ENCODE results near the gene OCRL. TPM values are rescaled to one million over a fixed set of nuclear protein-coding genes. Genes with fewer than 3 reads are reported as not detected.

Gene OCRL
- total RNA-seq = 3.7 TPM in 2 replicates

GRCh38 chrX:129540068-129540653 lies at the start of gene OCRL:
TSS of gene OCRL (plus strand) at chrX:129540259. CDS start at chrX:129540440, 181 bp downstream.
- peak; percentile 32 for DNase-seq (ENCODE audit: low spot score)
- Mint-ChIP-seq H3K4me3 (ENCODE audit: low read depth) (peak within 1 kb of the TSS; percentile 70), H3K27ac (no peak within 1 kb of the TSS), H3K9me3 (no peaks in the 10 kb centered on the region), H3K4me1 (ENCODE audit: low read depth) (peaks cover 2% of the 10 kb centered on the region), H3K27me3 (ENCODE audit: low read depth) (peaks cover 9% of the 10 kb centered on the region), H3K36me3 (ENCODE audit: low read depth) (no peaks in the 10 kb centered on the region)
- intact Hi-C loops (cut with micrococcal nuclease) = no loop called here

- Mint-ChIP-seq H3K9me3 (no peaks in the 10 kb centered on the region), H3K27me3 (ENCODE audit: low read depth) (no peaks in the 10 kb centered on the region), H3K4me1 (ENCODE audit: low read depth) (no peaks in the 10 kb centered on the region), H3K4me3 (ENCODE audit: low read depth) (no peak overlapping the region), H3K36me3 (ENCODE audit: low read depth) (no peaks in the 10 kb centered on the region), H3K27ac (no peak overlapping the region)
- intact Hi-C loops (cut with micrococcal nuclease) = no loop called here
- DNase-seq (ENCODE audit: low spot score) = no peak
Observed at GRCh38 chrX:129490330-129490729, 49.7 kb upstream of the OCRL start.

DNA sequence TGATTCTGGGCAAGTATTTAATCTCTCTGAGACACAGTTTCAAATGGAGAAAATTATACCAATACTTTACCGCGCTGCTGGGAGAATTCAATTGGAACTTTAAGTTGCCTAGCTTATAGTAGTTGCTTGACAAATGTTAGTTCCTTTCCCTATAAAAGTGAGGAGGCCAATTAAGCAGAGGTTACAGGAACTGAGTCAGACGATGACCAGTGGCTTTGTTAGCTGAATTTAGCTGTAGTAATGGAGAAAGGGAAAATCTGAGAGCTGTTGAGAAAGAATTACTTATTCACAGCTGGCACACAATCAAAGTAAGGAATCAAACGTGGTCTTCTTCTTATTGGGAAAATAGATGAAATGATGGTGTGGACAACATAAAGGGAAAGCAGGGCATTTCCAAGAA lies 46.4 kb upstream of the OCRL start:
- Mint-ChIP-seq H3K36me3 (ENCODE audit: low read depth) (no peaks in the 10 kb centered on the region), H3K4me1 (ENCODE audit: low read depth) (no peaks in the 10 kb centered on the region), H3K27me3 (ENCODE audit: low read depth) (peaks cover 2% of the 10 kb centered on the region), H3K27ac (no peak overlapping the region), H3K9me3 (no peaks in the 10 kb centered on the region), H3K4me3 (ENCODE audit: low read depth) (no peak overlapping the region)
- no peak for DNase-seq (ENCODE audit: low spot score)
- intact Hi-C loops (cut with micrococcal nuclease) = no loop called here

GRCh38 chrX:129494887-129495286 lies 45.2 kb upstream of the OCRL start:
- H3K27ac Mint-ChIP-seq = no peak overlapping the region
- no peaks in the 10 kb centered on the region for H3K36me3 Mint-ChIP-seq (ENCODE audit: low read depth)
- no peak overlapping the region for H3K4me3 Mint-ChIP-seq (ENCODE audit: low read depth)
- no peak for DNase-seq (ENCODE audit: low spot score)
- no peaks in the 10 kb centered on the region for H3K4me1 Mint-ChIP-seq (ENCODE audit: low read depth)
- peaks cover 2% of the 10 kb centered on the region for H3K27me3 Mint-ChIP-seq (ENCODE audit: low read depth)
- no peaks in the 10 kb centered on the region for H3K9me3 Mint-ChIP-seq
- intact Hi-C loops (cut with micrococcal nuclease) = no loop called here

DNA sequence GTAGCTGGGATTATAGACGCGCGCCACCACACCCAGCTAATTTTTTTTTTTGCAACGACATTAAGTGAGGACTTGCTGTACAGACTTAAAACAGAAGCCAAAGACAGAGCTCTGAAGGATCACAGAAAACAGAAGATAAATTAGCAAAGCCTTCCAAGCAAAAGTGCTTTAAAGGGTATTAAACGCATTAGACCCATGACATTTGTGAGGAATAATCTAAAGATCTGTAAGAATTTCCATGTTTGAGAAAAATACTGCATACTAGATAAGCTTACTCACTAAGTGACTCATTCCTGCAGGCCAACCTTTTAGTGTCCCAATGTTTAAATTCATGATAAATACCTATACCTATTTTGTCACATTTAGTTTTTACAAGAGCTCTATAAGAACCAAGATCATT lies 44.2 kb upstream of the OCRL start:
- Mint-ChIP-seq H3K9me3 (no peaks in the 10 kb centered on the region), H3K4me1 (ENCODE audit: low read depth) (no peaks in the 10 kb centered on the region), H3K36me3 (ENCODE audit: low read depth) (no peaks in the 10 kb centered on the region), H3K27me3 (ENCODE audit: low read depth) (peaks cover 2% of the 10 kb centered on the region), H3K4me3 (ENCODE audit: low read depth) (no peak overlapping the region), H3K27ac (no peak overlapping the region)
- DNase-seq (ENCODE audit: low spot score) = no peak
- intact Hi-C loops (cut with micrococcal nuclease) = no loop called here

DNA sequence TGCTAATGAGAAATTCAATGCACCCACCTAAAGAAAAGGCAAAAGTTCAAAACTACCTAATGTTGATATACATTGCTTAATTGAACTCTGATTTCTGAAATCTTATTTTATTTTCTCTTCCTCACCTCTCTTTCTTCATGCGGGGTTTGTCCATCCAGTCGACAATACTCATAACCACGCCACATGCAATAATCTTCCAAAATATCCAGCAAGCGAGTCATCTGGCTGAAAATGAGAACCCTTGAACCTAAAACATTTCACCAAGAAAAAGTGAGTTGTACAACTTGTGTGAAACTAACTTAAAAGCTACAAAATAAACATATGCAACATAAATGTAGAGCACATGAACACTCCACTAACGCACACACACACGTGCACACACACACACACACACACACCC lies 43.4 kb upstream of the OCRL start:
- Mint-ChIP-seq H3K27me3 (ENCODE audit: low read depth) (peaks cover 2% of the 10 kb centered on the region), H3K4me1 (ENCODE audit: low read depth) (no peaks in the 10 kb centered on the region), H3K27ac (no peak overlapping the region), H3K9me3 (no peaks in the 10 kb centered on the region), H3K36me3 (ENCODE audit: low read depth) (no peaks in the 10 kb centered on the region), H3K4me3 (ENCODE audit: low read depth) (no peak overlapping the region)
- intact Hi-C loops (cut with micrococcal nuclease) = no loop called here
- no peak for DNase-seq (ENCODE audit: low spot score)

DNA sequence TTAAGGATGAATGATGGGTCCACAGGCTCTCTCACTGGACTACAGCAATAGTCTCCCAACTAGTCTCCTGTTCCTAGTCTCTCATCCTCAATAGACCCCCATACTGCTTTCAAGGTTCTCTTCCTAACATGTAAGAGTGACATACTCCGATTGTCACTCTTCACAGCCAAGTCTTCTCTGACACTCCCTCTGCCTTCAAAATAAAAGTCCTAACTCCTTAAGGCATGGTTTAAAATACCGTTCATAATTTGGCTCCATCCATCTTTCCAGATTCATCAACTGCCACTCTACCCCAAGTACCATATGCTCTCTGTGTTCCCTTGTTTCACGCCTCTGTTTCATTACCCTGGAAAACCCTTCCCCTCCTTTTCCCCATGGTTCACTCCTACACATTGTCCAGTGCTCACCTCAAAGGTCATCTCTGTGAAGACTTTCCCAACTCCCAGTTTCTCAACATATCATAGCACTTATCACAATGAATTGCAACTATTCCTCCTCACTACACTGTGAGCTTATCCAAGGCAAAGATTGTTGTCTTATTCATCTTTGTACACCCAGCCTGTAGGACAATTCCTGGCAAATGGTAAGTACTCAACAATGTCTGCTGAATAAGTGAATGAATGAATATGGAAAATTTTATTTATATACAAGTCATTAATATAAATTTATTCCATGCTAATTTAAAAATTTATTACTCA lies 42.8 kb upstream of the OCRL start:
- H3K36me3 Mint-ChIP-seq (ENCODE audit: low read depth) = no peaks in the 10 kb centered on the region
- H3K4me1 Mint-ChIP-seq (ENCODE audit: low read depth) = no peaks in the 10 kb centered on the region
- peaks cover 2% of the 10 kb centered on the region for H3K27me3 Mint-ChIP-seq (ENCODE audit: low read depth)
- no peaks in the 10 kb centered on the region for H3K9me3 Mint-ChIP-seq
- H3K27ac Mint-ChIP-seq = no peak overlapping the region
- no peak overlapping the region for H3K4me3 Mint-ChIP-seq (ENCODE audit: low read depth)
- DNase-seq (ENCODE audit: low spot score) = no peak
- intact Hi-C loops (cut with micrococcal nuclease) = no loop called here

DNA sequence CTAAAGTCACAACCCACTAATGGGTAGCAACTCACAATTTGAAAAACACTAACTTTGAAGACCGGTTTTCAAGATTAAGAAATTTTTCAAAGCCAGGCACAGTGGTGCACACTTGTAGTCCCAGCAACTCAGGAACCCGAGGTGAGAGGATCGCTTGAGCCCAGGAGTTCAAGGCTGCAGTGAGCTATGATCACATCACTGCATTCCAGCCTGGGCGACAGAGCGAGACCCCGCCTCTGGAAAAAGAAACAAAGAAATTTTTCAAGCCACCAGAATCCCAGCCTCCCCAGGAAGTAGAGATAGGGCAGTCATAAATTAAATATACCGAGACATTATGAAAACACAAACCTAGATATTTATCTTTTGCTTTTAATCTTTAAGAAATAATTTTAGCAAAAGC lies 29.7 kb upstream of the OCRL start:
- H3K4me3 Mint-ChIP-seq (ENCODE audit: low read depth) = no peak overlapping the region
- DNase-seq (ENCODE audit: low spot score) = no peak
- intact Hi-C loops (cut with micrococcal nuclease) = no loop called here
- no peak overlapping the region for H3K27ac Mint-ChIP-seq
- no peaks in the 10 kb centered on the region for H3K9me3 Mint-ChIP-seq
- no peaks in the 10 kb centered on the region for H3K27me3 Mint-ChIP-seq (ENCODE audit: low read depth)
- H3K4me1 Mint-ChIP-seq (ENCODE audit: low read depth) = no peaks in the 10 kb centered on the region
- no peaks in the 10 kb centered on the region for H3K36me3 Mint-ChIP-seq (ENCODE audit: low read depth)

DNA sequence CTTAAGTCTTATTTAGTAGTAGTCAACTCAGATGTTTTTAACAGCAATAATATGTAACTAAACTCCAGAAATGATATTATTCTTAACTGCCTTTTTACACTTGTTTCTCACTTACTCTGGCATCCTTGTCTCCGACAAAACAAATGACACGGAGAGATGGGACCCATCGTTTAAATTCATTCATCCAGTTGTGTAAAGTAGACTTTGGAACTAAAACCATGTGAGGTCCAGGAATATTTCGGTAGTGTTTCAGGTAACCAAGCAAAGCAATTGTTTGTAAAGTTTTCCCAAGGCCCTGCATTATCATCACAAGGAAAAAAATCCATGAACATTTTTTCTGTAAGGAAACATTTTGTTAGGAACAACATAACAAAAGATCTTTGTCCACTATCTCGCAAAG lies 28.4 kb upstream of the OCRL start:
- intact Hi-C loops (cut with micrococcal nuclease) = no loop called here
- H3K4me3 Mint-ChIP-seq (ENCODE audit: low read depth) = no peak overlapping the region
- no peaks in the 10 kb centered on the region for H3K4me1 Mint-ChIP-seq (ENCODE audit: low read depth)
- no peaks in the 10 kb centered on the region for H3K36me3 Mint-ChIP-seq (ENCODE audit: low read depth)
- H3K9me3 Mint-ChIP-seq = no peaks in the 10 kb centered on the region
- no peak for DNase-seq (ENCODE audit: low spot score)
- no peak overlapping the region for H3K27ac Mint-ChIP-seq
- peaks cover 4% of the 10 kb centered on the region for H3K27me3 Mint-ChIP-seq (ENCODE audit: low read depth)

DNA sequence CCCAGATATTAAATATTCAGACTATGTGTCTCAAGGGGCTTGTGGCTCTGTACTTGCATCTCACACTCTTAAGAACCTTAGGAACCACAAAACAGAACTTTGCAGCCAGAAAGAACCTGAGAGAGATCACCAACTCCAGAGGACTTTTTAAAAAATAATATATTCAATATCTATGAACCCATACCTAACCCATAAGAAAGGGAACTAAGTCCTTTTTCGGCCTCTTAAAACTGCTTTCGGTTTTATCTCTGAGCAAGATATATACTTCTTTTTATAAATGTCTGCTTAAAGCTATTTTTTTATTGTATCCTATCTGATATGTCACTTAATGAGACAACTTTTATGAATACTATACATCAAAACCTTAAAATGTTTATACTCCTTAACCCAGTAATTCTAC lies 27.6 kb upstream of the OCRL start:
- Mint-ChIP-seq H3K9me3 (no peaks in the 10 kb centered on the region), H3K4me1 (ENCODE audit: low read depth) (no peaks in the 10 kb centered on the region), H3K36me3 (ENCODE audit: low read depth) (no peaks in the 10 kb centered on the region), H3K27ac (no peak overlapping the region), H3K27me3 (ENCODE audit: low read depth) (peaks cover 4% of the 10 kb centered on the region), H3K4me3 (ENCODE audit: low read depth) (no peak overlapping the region)
- no peak for DNase-seq (ENCODE audit: low spot score)
- intact Hi-C loops (cut with micrococcal nuclease) = no loop called here

- H3K4me3 Mint-ChIP-seq (ENCODE audit: low read depth) = no peak overlapping the region
- DNase-seq (ENCODE audit: low spot score) = no peak
- no peak overlapping the region for H3K27ac Mint-ChIP-seq
- H3K4me1 Mint-ChIP-seq (ENCODE audit: low read depth) = no peaks in the 10 kb centered on the region
- H3K36me3 Mint-ChIP-seq (ENCODE audit: low read depth) = no peaks in the 10 kb centered on the region
- H3K27me3 Mint-ChIP-seq (ENCODE audit: low read depth) = peaks cover 11% of the 10 kb centered on the region
- intact Hi-C loops (cut with micrococcal nuclease) = no loop called here
- no peaks in the 10 kb centered on the region for H3K9me3 Mint-ChIP-seq
Observed at GRCh38 chrX:129516402-129516801, 23.7 kb upstream of the OCRL start.

- no peak for DNase-seq (ENCODE audit: low spot score)
- Mint-ChIP-seq H3K27ac (no peak overlapping the region), H3K4me3 (ENCODE audit: low read depth) (no peak overlapping the region), H3K9me3 (no peaks in the 10 kb centered on the region), H3K27me3 (ENCODE audit: low read depth) (peaks cover 35% of the 10 kb centered on the region), H3K36me3 (ENCODE audit: low read depth) (no peaks in the 10 kb centered on the region), H3K4me1 (ENCODE audit: low read depth) (peaks cover 6% of the 10 kb centered on the region)
- intact Hi-C loops (cut with micrococcal nuclease) = no loop called here
Observed at GRCh38 chrX:129520151-129520550, 19.9 kb upstream of the OCRL start.

- H3K27ac Mint-ChIP-seq = no peak overlapping the region
- intact Hi-C loops (cut with micrococcal nuclease) = no loop called here
Observed at GRCh38 chrX:129522184-129523078, 17.6 kb upstream of the OCRL start.

More at GRCh38 chrX:129522184-129523078, 17.6 kb upstream of the OCRL start:
- no peaks in the 10 kb centered on the region for H3K9me3 Mint-ChIP-seq
- H3K36me3 Mint-ChIP-seq (ENCODE audit: low read depth) = no peaks in the 10 kb centered on the region
- H3K4me3 Mint-ChIP-seq (ENCODE audit: low read depth) = peak overlapping the region; percentile 66
- H3K27me3 Mint-ChIP-seq (ENCODE audit: low read depth) = peaks cover 33% of the 10 kb centered on the region
- peaks cover 6% of the 10 kb centered on the region for H3K4me1 Mint-ChIP-seq (ENCODE audit: low read depth)
- DNase-seq (ENCODE audit: low spot score) = no peak
